H9 (cell line): ENCODE measurements around the gene TSPAN31. TPM values are rescaled to one million over a fixed set of nuclear protein-coding genes. Genes with fewer than 3 reads are reported as not detected.

Experiments
- DNase-seq: peaks from one replicate; pipeline ENCODE4 v3.0.0-alpha.2; 2017
- H2AFZ ChIP-seq: one replicate; pipeline ENCODE4 v1.6.1; 2013; ENCODE audit warnings: mild to moderate bottlenecking, low read length, control low read depth, moderate library complexity
- H2AK5ac ChIP-seq: 2 replicates; pipeline ENCODE4 v1.6.1; 2013; ENCODE audit warnings: low read length, control low read depth, mixed read lengths; ENCODE audit not compliant: insufficient read length
- H2BK120ac ChIP-seq: one replicate; pipeline ENCODE4 v1.6.1; 2013; ENCODE audit warnings: low read depth, mild to moderate bottlenecking, low read length, control low read depth, inconsistent platforms; ENCODE audit not compliant: poor library complexity, severe bottlenecking
- H2BK12ac ChIP-seq: 2 replicates; pipeline ENCODE4 v1.6.1; 2013; ENCODE audit warnings: low read length, control low read depth, mixed read lengths, low read depth; ENCODE audit not compliant: insufficient read length
- H2BK15ac ChIP-seq: 2 replicates; pipeline ENCODE4 v1.6.1; 2013; ENCODE audit warnings: low read depth, low read length, control low read depth
- H2BK20ac ChIP-seq: one replicate; pipeline ENCODE4 v1.6.1; 2013; ENCODE audit warnings: low read depth, mild to moderate bottlenecking, low read length, control low read depth, inconsistent platforms; ENCODE audit not compliant: poor library complexity, severe bottlenecking
- H2BK5ac ChIP-seq: 2 replicates; pipeline ENCODE4 v1.6.1; 2013; ENCODE audit warnings: low read length, control low read depth, mixed read lengths; ENCODE audit not compliant: insufficient read length
- H3K14ac ChIP-seq: 2 replicates; pipeline ENCODE4 v1.6.1; 2013; ENCODE audit warnings: low read length, control low read depth; ENCODE audit not compliant: insufficient read depth
- H3K18ac ChIP-seq: 2 replicates; pipeline ENCODE4 v1.6.1; 2013; ENCODE audit warnings: low read depth, mild to moderate bottlenecking, mixed read lengths, low read length, control low read depth; ENCODE audit not compliant: insufficient read length
- H3K23ac ChIP-seq: 2 replicates; pipeline ENCODE4 v1.6.1; 2013; ENCODE audit warnings: low read length, control low read depth, mixed read lengths, low read depth; ENCODE audit not compliant: insufficient read length
- H3K23me2 ChIP-seq: 2 replicates; pipeline ENCODE4 v1.6.1; 2013; ENCODE audit warnings: low read depth, mild to moderate bottlenecking, mixed read lengths, low read length, control low read depth; ENCODE audit not compliant: insufficient read length, poor library complexity, severe bottlenecking
- H3K27ac ChIP-seq: 2 replicates; pipeline ENCODE4 v1.5.1; 2013; ENCODE audit warnings: low read length, control low read depth, mixed read lengths, low read depth; ENCODE audit not compliant: insufficient read length
- H3K27me3 ChIP-seq: 2 replicates; pipeline ENCODE4 v1.6.1; 2013; ENCODE audit warnings: low read length, control low read depth, inconsistent platforms; ENCODE audit not compliant: insufficient read depth
- H3K4ac ChIP-seq: 2 replicates; pipeline ENCODE4 v1.6.1; 2013; ENCODE audit warnings: low read depth, mild to moderate bottlenecking, control low read depth, inconsistent platforms, low read length, moderate library complexity
- H3K4me1 ChIP-seq: 2 replicates; pipeline ENCODE4 v1.6.1; 2013; ENCODE audit warnings: low read length, control low read depth, inconsistent platforms; ENCODE audit not compliant: insufficient read depth
- H3K4me2 ChIP-seq: 2 replicates; pipeline ENCODE4 v1.6.1; 2013; ENCODE audit warnings: low read length, control low read depth, mixed read lengths; ENCODE audit not compliant: insufficient read length, insufficient read depth
- H3K56ac ChIP-seq: 2 replicates; pipeline ENCODE4 v1.6.1; 2013; ENCODE audit warnings: low read depth, mild to moderate bottlenecking, mixed read lengths, low read length, control low read depth; ENCODE audit not compliant: insufficient read length
- H3K79me1 ChIP-seq: 2 replicates; pipeline ENCODE4 v1.6.1; 2013; ENCODE audit warnings: low read depth, mild to moderate bottlenecking, moderate library complexity, low read length, control low read depth, inconsistent platforms; ENCODE audit not compliant: insufficient read depth, poor library complexity, severe bottlenecking
- H3K79me2 ChIP-seq: 2 replicates; pipeline ENCODE4 v1.6.1; 2013; ENCODE audit warnings: low read length, control low read depth, inconsistent platforms; ENCODE audit not compliant: insufficient read depth
- H3K9ac ChIP-seq: 2 replicates; pipeline ENCODE4 v1.6.1; 2013; ENCODE audit warnings: low read length, control low read depth, mixed read lengths; ENCODE audit not compliant: insufficient read length; ENCODE audit errors: extremely low read depth
- H3K9me3 ChIP-seq: one replicate; pipeline ENCODE4 v1.6.1; 2013; ENCODE audit warnings: low read depth, low read length, inconsistent platforms; ENCODE audit not compliant: control insufficient read depth
- H3T11ph ChIP-seq: one replicate; pipeline ENCODE4 v1.6.1; 2013; ENCODE audit warnings: mild to moderate bottlenecking, low read length, control low read depth, inconsistent platforms
- H4K20me1 ChIP-seq: one replicate; pipeline ENCODE4 v1.6.1; 2013; ENCODE audit not compliant: control insufficient read depth, insufficient read length, insufficient read depth
- H4K5ac ChIP-seq: 2 replicates; pipeline ENCODE4 v1.6.1; 2013; ENCODE audit warnings: low read depth, mild to moderate bottlenecking, mixed read lengths, low read length, control low read depth; ENCODE audit not compliant: insufficient read length
- H4K8ac ChIP-seq: replicated peaks from 2 replicates; pipeline ENCODE4 v1.6.1; 2013; ENCODE audit warnings: low read length, control low read depth, mixed read lengths, low read depth; ENCODE audit not compliant: insufficient read length
- H4K91ac ChIP-seq: 2 replicates; pipeline ENCODE4 v1.6.1; 2013; ENCODE audit warnings: low read depth, mild to moderate bottlenecking, moderate library complexity, mixed read lengths, low read length, control low read depth; ENCODE audit not compliant: insufficient read length
- H3K27ac Mint-ChIP-seq, 3 experiments: 2 replicates in 2 of 3; 3 replicates in 1 of 3; pipeline ENCODE4 v1.8.0; 2020 to 2021; ENCODE audit warnings: mixed read lengths in 3 of 3, mild to moderate bottlenecking in 1 of 3, moderate library complexity in 1 of 3
- H3K27me3 Mint-ChIP-seq: 2 replicates; pipeline ENCODE4 v1.8.0; 2021; ENCODE audit warnings: low read depth, mild to moderate bottlenecking, moderate library complexity, mixed read lengths
- H3K36me3 Mint-ChIP-seq, 3 experiments: 2 replicates in 2 of 3; 3 replicates in 1 of 3; pipeline ENCODE4 v1.8.0; 2020 to 2021; ENCODE audit warnings: low read depth in 3 of 3, mixed read lengths in 3 of 3; ENCODE audit not compliant: insufficient read depth in 1 of 3
- H3K4me1 Mint-ChIP-seq, 2 experiments: 2 replicates each; pipeline ENCODE4 v1.8.0; 2020; ENCODE audit warnings: mixed read lengths in 2 of 2
- H3K4me3 Mint-ChIP-seq, 2 experiments: 2 replicates in 1 of 2; 3 replicates in 1 of 2; pipeline ENCODE4 v1.8.0; 2020 to 2021; ENCODE audit warnings: mild to moderate bottlenecking in 2 of 2, mixed read lengths in 2 of 2, moderate library complexity in 1 of 2
- H3K9me3 Mint-ChIP-seq, 2 experiments: 2 replicates in 1 of 2; 3 replicates in 1 of 2; pipeline ENCODE4 v1.8.0; 2020; ENCODE audit warnings: mild to moderate bottlenecking in 2 of 2, mixed read lengths in 2 of 2, moderate library complexity in 1 of 2
- CTCF ChIP-seq: fragments of 200-600 bp; sonication (generic); conservative IDR thresholded peaks from 3 replicates; pipeline ENCODE4 v1.8.0; 2021; ENCODE audit warnings: antibody characterized with exemption, mild to moderate bottlenecking
- WGBS: extraction: QIAGEN DNeasy Blood & Tissue Kit; methylation state at CpG from one replicate; pipeline ENCODE4 v1.1.7; 2013; ENCODE audit warnings: missing lambda C conversion rate, low lambda C conversion rate, mixed read lengths; ENCODE audit not compliant: insufficient read length; ENCODE audit errors: extremely low coverage; 5-methylcytosine and 5-hydroxymethylcytosine counted together
- microRNA-seq: library from miRNA; unstranded; fragments of <30 nt; microRNA quantifications from one replicate; pipeline ENCODE4, GENCODE V29; 2020; ENCODE audit warnings: borderline microRNAs expressed
- total RNA-seq: library from RNA; stranded (reverse); gene quantifications from 2 replicates; pipeline ENCODE4 v1.2.1, GENCODE V29; 2021

The TSPAN31 gene
- total RNA-seq, 1 experiment from 2014 or later, result 20.0 TPM

GRCh38 chr12:57797933-57798332, 53.1 kb downstream of the TSPAN31 start:
- Histone ChIP-seq H2AK5ac (no peak overlapping the region), H3K79me1 (no peaks in the 10 kb centered on the region), H3K14ac (no peak overlapping the region), H4K91ac (no peak overlapping the region), H3K4ac (no peak overlapping the region), H3K4me2 (no peak overlapping the region), H2BK15ac (no peak overlapping the region), H2BK20ac (no peak overlapping the region), H3K18ac (no peak overlapping the region), H3K56ac (no peak overlapping the region), H4K5ac (no peak overlapping the region), H3T11ph (no peak overlapping the region), H3K27ac (no peak overlapping the region), H4K8ac (no peak overlapping the region), H3K79me2 (no peaks in the 10 kb centered on the region), H3K23me2 (no peaks in the 10 kb centered on the region), H3K9me3 (no peaks in the 10 kb centered on the region), H3K27me3 (no peaks in the 10 kb centered on the region), H4K20me1 (no peaks in the 10 kb centered on the region), H3K4me1 (no peaks in the 10 kb centered on the region), H2AFZ (no peak overlapping the region), H2BK120ac (no peak overlapping the region), H2BK12ac (no peak overlapping the region), H3K23ac (no peak overlapping the region), H2BK5ac (no peak overlapping the region), H3K9ac (no peak overlapping the region)
- H3K4me3 Mint-ChIP-seq, result no peak overlapping the region
- no peaks in the 10 kb centered on the region for H3K27me3 Mint-ChIP-seq
- WGBS, result no CpG with 5 or more reads among the region's 1 CpG
- no peaks in the 10 kb centered on the region for H3K4me1 Mint-ChIP-seq
- peaks cover 16 to 43% (median 34%) of the 10 kb centered on the region in 3 experiments for H3K36me3 Mint-ChIP-seq
- H3K27ac Mint-ChIP-seq, result peak overlapping the region in 1 of 3 experiments; percentile 57; a peak in 1 of 7 replicates
- DNase-seq, result no peak
- no peaks in the 10 kb centered on the region for H3K9me3 Mint-ChIP-seq
- TF ChIP-seq CTCF, result no peak

Small RNA genes within 50 kb of the gene (microRNA-seq; reads per million reads assigned to microRNA genes)
- not detected for gene MIR6759

Other genes with a start within 250 kb of the TSPAN31 start
- gene DDIT3, start 224.5 kb upstream of the TSPAN31 start, total RNA-seq, result 12.8 and 14.1 TPM in 2 replicates
- gene MBD6, start 222.2 kb upstream of the TSPAN31 start, total RNA-seq, result 66.0 and 66.8 TPM in 2 replicates
- 96.6 and 97.7 TPM in 2 replicates for gene DCTN2, start 197.8 kb upstream of the TSPAN31 start, total RNA-seq
- 17.7 and 18.5 TPM in 2 replicates for gene KIF5A, start 195.0 kb upstream of the TSPAN31 start, total RNA-seq
- 37.1 and 40.7 TPM in 2 replicates for gene PIP4K2C, start 153.8 kb upstream of the TSPAN31 start, total RNA-seq
- 65.2 and 67.5 TPM in 2 replicates for gene DTX3, start 140.2 kb upstream of the TSPAN31 start, total RNA-seq
- 22.6 and 24.4 TPM in 2 replicates for gene ARHGEF25, start 133.6 kb upstream of the TSPAN31 start, total RNA-seq
- gene B4GALNT1, start 111.8 kb upstream of the TSPAN31 start, total RNA-seq, result 2.3 and 2.6 TPM in 2 replicates
- 111 and 112 TPM in 2 replicates for gene OS9, start 50.9 kb upstream of the TSPAN31 start, total RNA-seq
- 4.6 and 5.3 TPM in 2 replicates for gene AGAP2, start 6.3 kb upstream of the TSPAN31 start, total RNA-seq
- 217 and 218 TPM in 2 replicates for gene CDK4, start 7.3 kb downstream of the TSPAN31 start, total RNA-seq
- 20.5 and 20.9 TPM in 2 replicates for gene MARCHF9, start 10.1 kb downstream of the TSPAN31 start, total RNA-seq
- 6.1 and 6.5 TPM in 2 replicates for gene CYP27B1, start 22.0 kb downstream of the TSPAN31 start, total RNA-seq
- 58.4 and 66.7 TPM in 2 replicates for gene METTL1, start 27.1 kb downstream of the TSPAN31 start, total RNA-seq
- 2.1 and 2.9 TPM in 2 replicates for gene EEF1AKMT3, start 27.6 kb downstream of the TSPAN31 start, total RNA-seq
- gene TSFM, start 37.7 kb downstream of the TSPAN31 start, total RNA-seq, result 50.2 and 53.3 TPM in 2 replicates
- 1.9 and 2.2 TPM in 2 replicates for gene AVIL, start 73.7 kb downstream of the TSPAN31 start, total RNA-seq
- 97.5 and 103 TPM in 2 replicates for gene CTDSP2, start 101.7 kb downstream of the TSPAN31 start, total RNA-seq
- gene ATP23, start 196.5 kb downstream of the TSPAN31 start, total RNA-seq, result 4.7 and 5.1 TPM in 2 replicates